Motor neuron (in vitro differentiated cells): ENCODE measurements around the gene TUFT1. TPM values are rescaled to one million over a fixed set of nuclear protein-coding genes. Genes with fewer than 3 reads are reported as not detected.
A peak's percentile ranks its signal among the peaks of the same experiment; 100 is the strongest.
"Not testable (repeated sequence)": the region's sequence is repeated elsewhere in the genome, so short reads cannot be mapped to it uniquely, and the experiment has no call there.

Experiments used
- ATAC-seq, 8 experiments: fragments of 200-7000 bp; cut with Tn5 transposase; replicated peaks in 6 of 8; 2 replicates each; pipeline ENCODE4 v1.8.0; 2021; ENCODE audit warnings: mild to moderate bottlenecking in 8 of 8, moderate library complexity in 8 of 8
- H3K27ac ChIP-seq, 2 donors: fragments of 250-450 bp; sonication (Bioruptor Pico); 2 replicates each; pipeline ENCODE4 v1.9.0; 2021; ENCODE audit warnings: antibody characterized with exemption in 2 of 2, mild to moderate bottlenecking in 2 of 2, moderate library complexity in 1 of 2
- H3K4me1 ChIP-seq, 2 donors: fragments of 250-450 bp; sonication (Bioruptor Pico); replicated peaks in 1 of 2; 2 replicates each; pipeline ENCODE4 v1.6.1; 2021; ENCODE audit warnings: antibody characterized with exemption in 2 of 2, mild to moderate bottlenecking in 2 of 2, moderate library complexity in 1 of 2
- H3K4me3 ChIP-seq, 5 donors: fragments of 250-450 bp; sonication (Bioruptor Pico); 2 replicates each; pipeline ENCODE4 v1.9.0; 2021; ENCODE audit warnings: antibody characterized with exemption in 5 of 5, mild to moderate bottlenecking in 5 of 5, moderate library complexity in 4 of 5
- WGBS, 10 experiments: fragments of 450-650 bp; shearing (Covaris generic); methylation state at CpG; one replicate each; pipeline ENCODE4 v1.0.0; 2022; 5-methylcytosine and 5-hydroxymethylcytosine counted together
- in situ Hi-C, 9 experiments: fragments of 400-800 bp; cut with MboI; loops; one replicate each; pipeline ENCODE4 v1.15.0; 2021; ENCODE audit warnings: low sequenced_read_pairs in 9 of 9, low pct_unique_long_range_greater_than_20kb in 2 of 9; ENCODE audit not compliant: unreplicated experiment in 9 of 9
- total RNA-seq, 8 experiments: library from RNA; unstranded; fragments of 300-600 nt; gene quantifications; 2 replicates each; pipeline versions ENCODE4 v1.2.3 to v1.2.4, GENCODE V29; 2022

Gene TUFT1
- total RNA-seq, 8 experiments from 2014 or later = 0.87 to 33.7 (median 24.6) TPM

DNA sequence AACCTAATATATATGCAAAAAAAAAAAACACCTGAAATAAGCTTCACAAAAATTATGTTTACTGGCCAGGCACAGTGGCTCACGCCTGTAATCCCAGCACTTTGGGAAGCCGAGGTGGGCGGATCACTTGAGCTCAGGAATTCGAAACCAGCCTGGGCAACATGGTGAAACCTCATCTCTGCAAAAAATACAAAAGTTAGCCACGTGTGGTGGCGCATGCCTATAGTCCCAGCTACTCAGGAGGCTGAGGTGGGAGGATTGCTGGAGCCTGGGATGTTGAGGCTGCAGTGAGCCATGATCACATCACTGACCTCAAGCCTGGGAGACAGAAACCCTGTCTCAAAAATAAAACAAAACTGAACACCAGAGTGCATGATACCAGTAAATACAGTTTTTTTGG lies 78.9 kb downstream of the TUFT1 start:
- H3K4me1 ChIP-seq, ATAC-seq, H3K27ac ChIP-seq, in situ Hi-C loops, H3K4me3 ChIP-seq: not testable (repeated sequence)
- 65 to 100% (median 89%) methylated on average over 1 to 6 of the region's 6 CpGs; no CpG with 5 or more reads in 3 of the 10 experiments for WGBS, 10 experiments

DNA sequence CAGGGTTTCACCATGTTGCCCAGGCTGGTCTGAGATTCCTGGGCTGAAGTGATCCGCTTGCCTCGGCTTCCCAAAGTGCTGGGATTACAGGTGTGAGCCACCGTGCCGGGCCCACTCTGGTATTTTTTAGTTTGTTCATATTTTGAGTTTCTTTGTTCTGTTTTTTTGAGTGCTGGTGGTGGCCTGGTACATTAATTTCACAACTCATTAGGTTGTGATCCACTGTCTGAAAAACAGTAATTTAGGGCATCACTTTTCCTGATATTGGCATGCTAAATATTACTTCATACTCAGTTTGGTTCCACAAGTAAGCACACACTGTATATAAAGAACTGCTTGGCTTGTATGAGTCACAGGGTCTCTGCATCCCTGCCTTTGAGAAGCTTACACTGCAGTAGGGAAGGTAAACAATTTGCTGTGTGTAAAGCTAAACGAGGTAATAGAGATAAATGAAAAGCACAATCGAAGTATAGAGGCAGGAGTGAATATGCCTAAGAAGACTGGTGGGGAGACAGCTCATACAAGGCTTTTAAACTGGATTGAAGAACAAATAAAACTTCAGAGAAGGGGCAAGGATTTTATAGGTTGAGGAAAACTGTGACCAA lies 79.5 kb downstream of the TUFT1 start:
- 20 to 87% (median 71%) methylated on average over 1 to 6 of the region's 6 CpGs; no CpG with 5 or more reads in 1 of the 10 experiments for whole genome bisulfite sequencing, 10 experiments
- H3K27ac ChIP-seq = no peak overlapping the region
- in situ Hi-C loops = no loop called here
- no peaks in the 10 kb centered on the region for H3K4me1 ChIP-seq
- ATAC-seq = peak in 5 of 8 experiments; percentile 40 to 98 (median 52)
- H3K4me3 ChIP-seq = no peak overlapping the region

DNA sequence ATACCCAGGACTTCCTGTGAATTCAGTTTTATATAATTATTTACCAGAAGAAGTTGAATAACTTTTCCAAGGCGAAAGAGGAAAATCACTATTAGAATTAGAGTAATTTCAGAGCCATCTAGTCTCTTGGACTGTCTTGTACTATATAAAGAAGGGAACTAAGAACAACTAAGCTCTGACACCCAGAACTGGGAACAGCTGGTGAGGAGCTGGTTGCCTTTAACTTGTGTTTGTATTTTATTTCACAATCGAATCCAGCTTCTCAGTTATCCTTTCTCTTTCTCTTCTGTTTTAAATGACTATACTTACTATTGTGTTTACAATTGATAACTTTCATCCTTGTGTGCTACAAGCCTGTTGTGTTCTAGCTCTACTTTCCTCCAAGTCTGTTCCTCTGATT lies 80.2 kb downstream of the TUFT1 start:
- in situ Hi-C loops = no loop called here
- Histone ChIP-seq H3K4me1 (no peaks in the 10 kb centered on the region), H3K27ac (no peak overlapping the region), H3K4me3 (no peak overlapping the region)
- ATAC-seq = peak in 2 of 8 experiments; percentile 25 to 31
- WGBS, 10 experiments = 0 to 100% (median 68%) methylated on average over 1 to 2 of the region's 2 CpGs

DNA sequence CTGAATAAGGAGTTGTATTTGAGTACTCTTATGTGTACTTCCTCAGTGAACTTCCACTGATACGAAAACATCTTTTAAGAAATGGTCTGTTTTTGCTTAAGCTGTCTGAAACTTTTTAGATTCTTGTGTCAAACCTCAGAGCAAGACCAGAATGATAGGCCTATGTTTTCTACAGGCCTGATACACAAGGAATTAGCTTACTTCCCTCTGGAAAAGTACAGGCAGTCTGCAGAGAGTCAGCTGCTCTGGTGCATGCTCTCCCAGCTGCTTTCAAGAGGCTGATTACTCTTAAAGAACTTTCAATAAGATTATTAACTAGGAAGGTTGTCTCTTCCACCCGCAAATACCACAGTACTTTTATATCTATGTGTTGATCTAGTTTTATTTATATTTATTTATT lies 81.2 kb downstream of the TUFT1 start:
- Histone ChIP-seq H3K4me3 (no peak overlapping the region), H3K27ac (no peak overlapping the region), H3K4me1 (no peaks in the 10 kb centered on the region)
- WGBS, 10 experiments = 23 to 100% (median 83%) methylated on average over 1 to 2 of the region's 2 CpGs
- in situ Hi-C loops = no loop called here
- ATAC-seq = peak in 1 of 8 experiments; percentile 47

DNA sequence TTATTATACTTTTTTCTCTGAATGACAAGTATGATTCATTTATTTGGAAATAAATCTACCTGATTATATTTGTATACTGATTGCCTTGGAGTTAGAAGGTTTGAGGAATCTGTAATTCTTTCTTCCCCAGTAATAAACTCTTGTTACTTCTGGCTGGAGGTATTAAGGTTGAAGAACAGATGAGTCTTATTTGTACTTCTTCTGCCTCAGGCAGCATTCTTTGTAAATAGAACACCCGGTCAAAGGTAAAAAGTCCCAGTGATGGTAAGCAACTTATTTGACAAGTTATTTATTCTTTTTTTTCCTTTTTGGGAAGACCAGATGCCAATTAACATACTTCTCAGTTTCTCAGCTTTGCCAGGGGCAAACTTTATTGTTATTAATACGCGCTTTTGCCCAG lies 84.7 kb downstream of the TUFT1 start:
- Histone ChIP-seq H3K27ac (no peak overlapping the region), H3K4me1 (no peaks in the 10 kb centered on the region), H3K4me3 (no peak overlapping the region)
- peak in 1 of 8 experiments; percentile 4 for ATAC-seq
- in situ Hi-C loops = no loop called here
- 29 to 100% (median 96%) methylated on average over 1 to 3 of the region's 3 CpGs for WGBS, 10 experiments

DNA sequence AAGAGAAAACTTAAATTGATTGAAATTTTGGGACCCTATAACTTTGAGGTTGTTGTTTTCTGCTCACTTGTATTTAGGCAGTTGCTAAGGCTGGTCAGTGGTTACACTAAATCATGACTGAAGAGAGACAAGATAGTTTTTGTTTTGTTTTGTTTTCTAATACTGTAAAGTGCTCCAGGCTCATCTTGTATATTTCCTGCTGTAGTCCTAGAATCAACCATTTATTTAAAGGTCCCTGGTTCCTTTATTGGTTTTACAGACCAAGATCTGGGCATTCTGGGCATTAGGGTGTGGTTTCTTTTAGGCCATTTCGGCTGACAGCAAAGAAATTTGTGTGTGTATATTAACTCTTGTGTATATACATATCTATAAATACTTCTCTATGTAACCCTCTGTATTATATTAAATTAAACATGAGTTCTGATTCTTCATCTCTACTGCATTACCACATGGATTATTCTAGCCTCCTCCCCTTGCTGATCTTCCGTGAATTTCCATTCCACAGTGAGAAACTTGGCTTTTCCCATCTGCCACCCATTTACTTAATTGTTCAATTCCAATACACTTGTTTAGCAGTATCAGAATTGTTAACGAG lies 86.7 kb downstream of the TUFT1 start:
- Histone ChIP-seq H3K27ac (no peak overlapping the region), H3K4me1 (no peaks in the 10 kb centered on the region), H3K4me3 (no peak overlapping the region)
- in situ Hi-C loops = no loop called here
- ATAC-seq = peak in 3 of 8 experiments; percentile 65 to 97 (median 81)
- 8 to 100% (median 95%) methylated on average over 2 to 3 of the region's 3 CpGs; no CpG with 5 or more reads in 1 of the 10 experiments for WGBS, 10 experiments

DNA sequence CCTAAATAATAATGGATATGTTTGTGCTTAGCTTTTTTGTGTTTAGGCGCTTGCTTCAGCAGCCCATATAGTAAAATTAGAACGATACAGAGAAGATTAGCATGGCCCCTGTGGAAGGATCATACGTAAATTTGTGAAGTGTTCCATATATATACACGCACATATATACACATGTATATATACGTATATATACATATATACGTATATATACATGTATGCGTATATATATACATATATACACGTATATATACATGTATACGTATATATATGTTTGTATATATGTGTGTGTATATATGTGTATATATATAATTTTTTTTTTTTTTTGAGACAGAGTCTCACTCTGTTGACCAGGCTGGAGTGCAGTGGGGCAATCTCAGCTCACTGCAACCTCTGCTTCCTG lies 89.2 kb downstream of the TUFT1 start:
- in situ Hi-C loops = no loop called here
- ATAC-seq = no peak
- H3K4me3 ChIP-seq = no peak overlapping the region
- WGBS, 10 experiments = 79 to 100% (median 86%) methylated on average over 2 to 9 of the region's 9 CpGs
- no peak overlapping the region for H3K27ac ChIP-seq
- H3K4me1 ChIP-seq = no peaks in the 10 kb centered on the region

Other genes starting within 250 kb of the TUFT1 start
- gene PI4KB, start 212.9 kb upstream of the TUFT1 start, total RNA-seq = 10 to 100 TPM; 45.0 to 64.7 (median 55.6) TPM
- 100 to 1,000 TPM in 1 of 8 experiments, 10 to 100 TPM in 7; 21.2 to 107 (median 37.7) TPM for gene RFX5, start 193.1 kb upstream of the TUFT1 start, total RNA-seq
- 100 to 1,000 TPM in 1 of 8 experiments, 10 to 100 TPM in 3, 1 to 10 TPM in 4; 1.4 to 135 (median 11.7) TPM for gene SELENBP1, start 167.6 kb upstream of the TUFT1 start, total RNA-seq
- gene PSMB4, start 140.7 kb upstream of the TUFT1 start, total RNA-seq = 100 to 1,000 TPM; 299 to 475 (median 369) TPM
- gene POGZ, start 80.8 kb upstream of the TUFT1 start, total RNA-seq = 10 to 100 TPM; 13.2 to 98.2 (median 55.7) TPM
- 1 to 10 TPM in 4 of 8 experiments, under 1 TPM in 4; 0.20 to 4.4 (median 1.6) TPM for gene CGN, start 28.9 kb upstream of the TUFT1 start, total RNA-seq
- gene SNX27, start 71.7 kb downstream of the TUFT1 start, total RNA-seq = 10 to 100 TPM; 13.9 to 38.7 (median 31.0) TPM
- gene CELF3, start 176.5 kb downstream of the TUFT1 start, total RNA-seq = 100 to 1,000 TPM in 1 of 8 experiments, 10 to 100 TPM in 4, under 1 TPM in 3; 0.09 to 108 (median 44.7) TPM
- gene RIIAD1, start 181.2 kb downstream of the TUFT1 start, total RNA-seq = 10 to 100 TPM in 2 of 8 experiments, 1 to 10 TPM in 4, not detected in 2; 1.1 to 20.8 (median 9.0) TPM
- gene MRPL9, start 223.2 kb downstream of the TUFT1 start, total RNA-seq = 100 to 1,000 TPM in 1 of 8 experiments, 10 to 100 TPM in 7; 63.2 to 122 (median 72.8) TPM